Dermis microvascular lymphatic vessel endothelial cell (primary cell): ENCODE results near the gene SKOR2. TPM values are rescaled to one million over a fixed set of nuclear protein-coding genes. Genes with fewer than 3 reads are reported as not detected.

Experiments used
- DNase-seq, 2 donors: peaks; one replicate each; pipeline versions ENCODE4 v3.0.0 to v3.0.0-alpha.2; 2010; ENCODE audit warnings: low read depth in 2 of 2
- total RNA-seq: library from RNA; depleted of rRNA; stranded (reverse); fragments of >200 nt; gene quantifications from 2 replicates; pipeline ENCODE4 v1.2.1, GENCODE V29; 2014

Gene SKOR2
- total RNA-seq, result not detected in 2 replicates

DNA sequence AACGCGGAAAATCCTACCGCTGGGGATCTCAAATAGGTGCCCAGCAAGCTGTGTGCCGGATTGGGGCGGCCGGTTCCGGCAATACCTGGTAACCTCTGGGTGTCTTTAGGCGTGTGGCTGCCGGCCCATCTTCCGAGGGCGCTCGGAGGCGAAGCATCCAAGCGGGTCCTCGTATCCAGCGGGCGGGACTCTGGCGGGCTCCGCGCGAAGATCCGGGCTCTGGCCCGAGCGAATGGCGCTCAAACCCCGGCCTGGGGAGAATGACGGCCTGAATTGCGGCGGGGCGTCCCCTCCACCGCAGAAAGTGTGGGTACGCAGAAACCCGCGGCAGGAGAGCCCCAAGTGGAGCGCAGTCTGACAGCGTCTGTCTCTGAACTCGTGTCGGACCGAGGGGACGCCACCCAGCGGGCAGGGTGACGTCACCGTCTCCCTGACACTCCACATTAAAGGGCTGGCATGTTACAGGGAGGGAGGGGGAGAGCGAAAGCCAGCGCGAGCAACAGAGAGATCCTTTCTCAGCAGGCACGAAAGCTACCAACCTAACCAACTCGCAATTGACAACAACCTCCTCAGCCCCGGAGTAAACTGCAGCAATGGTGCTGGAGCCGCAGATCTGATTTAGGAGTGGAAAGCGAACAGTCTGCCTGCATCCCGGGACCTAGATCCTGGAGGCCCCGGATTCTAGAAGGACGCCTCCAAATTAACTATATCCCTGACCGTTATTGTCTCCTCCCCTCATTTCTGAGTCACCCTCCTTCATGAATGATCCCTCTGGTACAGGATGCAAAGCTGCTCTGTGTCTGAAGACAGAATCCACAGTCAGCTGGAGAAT lies at the start of gene SKOR2:
Gene SKOR2, minus strand, starts transcription at position 372 of the 832 bp plus-strand sequence. CDS start 2,477 bp downstream, outside the sequence.
- no peak for DNase-seq

DNA sequence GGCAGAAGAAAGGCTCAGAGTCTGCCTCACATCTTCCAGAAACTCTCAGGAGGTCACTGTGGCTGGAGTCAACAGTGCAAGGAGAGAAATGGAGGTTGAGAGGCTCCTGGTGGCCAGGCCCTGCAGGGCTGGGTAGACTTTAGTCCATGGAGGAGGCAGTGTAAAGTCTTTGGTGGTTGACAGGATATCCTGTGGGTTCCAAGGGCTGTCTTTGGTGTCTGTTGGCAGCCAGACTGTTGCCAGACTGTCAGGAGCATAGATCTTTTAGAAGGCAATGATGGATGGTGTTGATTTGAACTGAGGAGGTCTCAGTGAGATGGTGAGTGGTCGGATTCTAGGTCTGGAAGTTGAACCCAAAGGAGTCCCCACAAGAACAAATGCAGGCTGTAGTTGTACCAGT lies 45.0 kb upstream of the SKOR2 start:
- no peak for DNase-seq

DNA sequence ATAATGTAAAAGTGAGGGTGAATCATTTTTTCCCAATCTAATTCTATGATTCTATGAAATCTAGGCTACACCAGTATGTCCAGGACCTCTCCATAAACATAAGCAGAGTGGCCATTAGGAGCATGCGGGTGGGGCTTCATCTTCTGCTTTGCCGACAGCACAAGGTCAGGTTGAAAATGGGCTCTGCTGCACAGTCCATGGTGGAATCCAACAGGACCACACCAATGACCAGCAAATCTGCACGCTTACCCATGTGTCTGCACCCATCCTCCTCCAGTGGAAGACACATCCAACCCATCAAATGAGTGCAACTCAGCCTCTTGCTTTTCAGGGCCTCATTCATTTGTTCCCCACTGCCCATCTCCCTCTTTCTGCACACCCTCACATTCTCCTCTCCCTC lies 43.3 kb upstream of the SKOR2 start:
- no peak for DNase-seq

DNA sequence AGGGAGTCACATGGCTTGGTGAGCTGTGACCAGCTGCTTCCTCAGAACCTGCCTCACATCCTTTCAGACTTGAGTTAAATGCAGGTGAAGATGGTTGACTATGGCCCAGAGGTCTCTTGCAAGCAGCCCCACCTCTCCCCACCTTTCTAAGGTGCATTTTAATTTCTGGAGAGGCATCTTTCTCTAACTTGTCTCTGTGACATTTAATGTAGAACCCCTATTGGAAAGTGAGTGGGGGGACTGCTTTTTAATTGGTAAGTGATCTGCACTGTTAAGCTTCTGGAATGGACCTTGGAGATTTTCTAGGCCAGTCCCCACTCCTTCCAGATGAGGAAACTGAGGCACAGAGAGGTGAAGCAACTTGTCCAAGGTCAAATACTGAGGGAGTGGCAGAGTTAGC lies 37.3 kb upstream of the SKOR2 start:
- no peak for DNase-seq

DNA sequence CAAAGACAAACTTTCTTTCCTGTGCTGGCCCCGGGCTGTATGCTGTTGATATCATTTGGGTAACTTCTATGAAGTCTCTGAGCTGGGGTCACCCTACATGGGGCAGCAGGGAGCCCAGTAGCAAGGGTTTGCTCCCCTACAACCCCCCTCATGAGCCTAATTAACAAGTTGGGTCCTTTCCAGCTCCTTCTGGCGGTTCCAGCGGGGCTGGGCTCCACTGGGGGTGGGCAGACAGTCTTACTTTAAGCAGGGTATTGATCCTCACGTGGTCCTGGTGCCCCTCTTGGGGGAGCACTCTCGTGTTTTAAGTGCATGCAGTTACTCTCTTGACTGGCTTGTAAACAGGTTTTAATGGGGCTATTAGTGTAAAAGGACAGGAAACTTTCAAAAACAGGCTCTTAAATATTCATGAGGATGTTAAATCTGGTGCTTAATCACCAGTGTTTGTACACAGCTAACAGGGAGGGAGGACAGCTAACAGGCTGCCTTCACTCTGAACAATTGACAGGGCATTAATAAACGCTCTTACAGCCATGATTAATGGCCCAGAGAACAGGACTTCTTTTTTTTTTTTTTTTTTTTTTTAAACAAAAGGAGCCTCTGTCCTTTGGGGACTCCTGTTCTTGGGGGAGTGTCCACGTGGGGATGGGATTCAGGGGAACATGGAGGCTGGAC lies 36.6 kb upstream of the SKOR2 start:
- DNase-seq, result no peak

DNA sequence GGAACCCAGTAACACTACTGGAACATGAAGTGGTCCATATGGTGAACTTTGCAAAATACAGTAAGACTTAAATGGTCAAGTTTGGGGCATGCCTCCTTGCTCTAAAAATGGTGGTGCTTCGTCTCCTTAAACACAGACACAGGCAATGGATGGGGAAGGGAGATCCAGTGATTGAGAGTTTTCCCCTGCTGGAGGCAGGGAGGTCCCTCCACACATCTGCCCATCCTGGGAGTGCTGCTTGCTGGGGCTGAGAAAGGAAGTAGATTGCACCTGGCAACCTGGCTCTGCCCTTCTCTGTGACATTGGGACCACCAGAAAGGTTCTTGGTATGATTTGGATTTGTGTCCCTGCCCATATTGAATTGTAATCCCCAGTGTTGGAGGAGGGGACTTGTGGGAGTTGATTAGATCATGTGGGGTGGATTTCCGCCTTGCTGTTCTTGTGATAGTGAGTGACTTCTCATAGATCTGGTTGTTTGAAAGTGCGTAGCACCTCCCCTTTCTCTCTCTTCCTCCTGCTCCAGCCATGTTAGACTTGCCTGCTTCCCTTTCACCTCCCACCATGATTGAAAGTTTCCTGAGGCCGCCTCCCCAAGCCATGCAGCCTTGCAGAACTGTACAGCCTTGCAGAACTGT lies 35.4 kb upstream of the SKOR2 start:
- DNase-seq, result no peak

DNA sequence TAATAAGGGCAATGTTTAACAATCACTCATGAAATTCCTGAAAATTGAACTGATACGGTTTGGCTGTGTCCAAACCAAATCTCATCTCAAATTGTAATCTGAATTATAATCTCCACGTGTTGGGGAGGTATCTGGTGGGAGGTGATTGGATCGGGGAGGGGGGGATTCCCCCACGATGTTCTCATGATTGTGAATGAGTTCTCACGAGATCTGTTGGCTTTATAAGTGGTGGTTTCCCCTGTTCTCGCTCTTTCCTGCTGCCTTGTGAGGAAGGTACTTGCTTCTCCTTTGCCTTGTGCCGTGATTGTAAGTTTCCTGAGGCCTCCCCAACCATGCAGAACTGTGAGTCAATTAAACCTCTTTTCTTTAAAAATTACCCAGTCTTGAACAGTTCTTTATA lies 34.0 kb upstream of the SKOR2 start:
- no peak for DNase-seq

- no peak for DNase-seq
Observed at GRCh38 chr18:47284721-47285395, 33.4 kb upstream of the SKOR2 start.

DNA sequence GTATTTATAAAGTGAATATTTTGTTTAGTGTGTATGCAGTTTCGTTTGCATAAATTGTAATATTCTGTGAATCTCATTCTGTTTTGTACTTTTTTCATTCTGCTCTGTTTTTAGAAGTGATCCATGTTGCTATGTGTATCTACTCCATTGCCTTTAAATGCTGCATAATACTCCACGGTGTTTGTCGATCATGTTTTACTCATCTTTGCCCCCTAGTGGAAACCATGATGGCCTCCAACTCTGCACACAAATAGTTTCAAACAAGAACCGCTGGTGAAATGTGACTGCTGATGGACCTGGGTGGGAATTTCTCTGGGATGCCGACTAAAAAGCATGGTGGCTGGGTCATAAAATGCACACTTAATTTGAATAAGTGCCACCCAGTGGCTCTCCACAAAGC lies 32.0 kb upstream of the SKOR2 start:
- DNase-seq, result peak; percentile 25 to 45

DNA sequence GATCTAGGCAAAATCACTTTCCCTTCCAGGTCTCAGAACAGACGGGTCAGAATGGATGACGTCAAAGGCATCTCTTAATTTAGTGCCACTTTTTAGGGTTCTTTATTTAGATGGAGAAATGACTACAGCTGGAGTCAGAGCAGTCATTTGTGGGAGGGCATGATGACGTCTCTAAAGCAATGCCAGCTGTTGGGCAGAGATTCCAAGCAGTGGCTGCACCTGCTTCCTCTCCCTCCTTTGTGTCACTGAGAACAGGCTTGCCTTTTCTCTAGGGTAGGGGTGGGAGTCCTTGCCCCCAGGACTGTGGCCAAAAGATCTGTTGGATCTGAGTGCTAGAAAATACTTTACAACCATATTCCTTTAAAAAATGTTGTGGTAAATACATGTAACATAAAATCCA lies 28.7 kb upstream of the SKOR2 start:
- DNase-seq, result no peak

DNA sequence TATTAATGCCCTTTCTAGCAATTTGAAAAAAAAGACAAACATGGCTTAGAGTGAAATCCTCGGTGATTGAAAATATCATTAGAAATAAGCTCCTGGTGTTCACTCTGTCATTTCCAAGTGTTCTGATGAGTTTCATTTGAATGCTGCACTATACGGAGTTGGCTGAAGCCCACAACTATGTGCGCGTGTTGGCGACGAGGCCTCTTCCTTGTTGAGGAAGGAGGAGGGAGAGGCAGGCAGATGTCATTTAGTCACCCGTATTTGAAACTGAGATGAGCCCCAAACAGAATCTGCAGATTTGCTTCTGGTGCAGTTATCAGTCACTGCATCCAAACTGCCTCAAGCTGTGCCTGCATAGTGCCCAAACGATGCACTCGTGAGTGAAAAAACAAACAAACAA lies 23.5 kb upstream of the SKOR2 start:
- no peak for DNase-seq

DNA sequence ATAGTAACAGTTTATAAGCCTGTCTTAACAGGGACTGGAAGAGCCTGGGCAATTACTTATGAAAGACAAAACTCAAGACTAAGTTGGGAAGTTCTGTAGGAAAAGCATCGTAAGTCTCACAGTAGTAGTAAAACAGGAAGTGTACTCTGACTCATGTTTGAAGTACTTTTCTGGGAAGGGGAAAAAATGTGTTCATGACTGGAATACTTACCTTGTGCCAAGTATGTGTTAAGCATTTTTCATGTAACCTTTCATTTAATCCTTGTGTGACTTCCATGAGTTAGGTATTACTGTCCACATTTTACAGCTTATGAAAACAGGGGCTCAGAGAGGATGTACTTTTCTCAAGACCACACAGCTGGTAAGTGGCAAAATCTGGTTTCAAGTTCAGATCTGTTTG lies 13.7 kb upstream of the SKOR2 start:
- peak; percentile 16 to 47 for DNase-seq

DNA sequence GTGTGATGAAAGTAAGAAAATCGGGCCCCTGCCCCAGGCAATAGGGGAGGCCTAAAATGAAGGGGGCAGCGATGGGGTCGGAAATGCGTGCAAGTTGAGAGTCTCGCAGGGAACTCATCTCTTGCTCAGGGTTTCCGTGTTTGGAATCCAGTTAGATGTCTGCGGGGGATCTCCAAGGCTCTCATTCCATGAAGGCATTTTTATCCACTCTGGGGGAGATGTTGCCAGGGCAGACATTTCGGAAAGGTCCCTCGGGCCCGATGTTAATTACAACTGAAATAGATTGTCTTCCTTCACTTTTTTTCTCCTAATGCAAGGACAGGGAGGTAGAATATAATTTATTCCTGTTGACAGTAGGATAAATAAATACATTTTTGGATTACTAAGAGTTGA lies 12.8 kb upstream of the SKOR2 start:
- DNase-seq, result no peak

- no peak for DNase-seq
Observed at GRCh38 chr18:47263430-47264307, 12.2 kb upstream of the SKOR2 start.

DNA sequence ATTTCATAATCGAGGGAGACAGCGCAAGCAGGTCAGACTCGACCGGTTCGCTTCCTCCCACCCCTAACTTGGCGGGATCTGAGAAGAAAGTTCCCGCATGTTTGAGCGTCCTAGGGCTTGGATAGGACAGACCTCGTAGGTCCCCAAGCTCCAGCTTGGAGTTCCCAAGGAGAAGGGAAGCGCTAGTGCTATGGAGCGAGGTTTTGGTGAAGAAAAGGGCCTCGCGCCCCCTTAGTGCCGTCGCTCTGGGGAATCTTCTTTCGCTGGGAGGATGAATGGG lies 11.6 kb upstream of the SKOR2 start:
- no peak for DNase-seq

DNA sequence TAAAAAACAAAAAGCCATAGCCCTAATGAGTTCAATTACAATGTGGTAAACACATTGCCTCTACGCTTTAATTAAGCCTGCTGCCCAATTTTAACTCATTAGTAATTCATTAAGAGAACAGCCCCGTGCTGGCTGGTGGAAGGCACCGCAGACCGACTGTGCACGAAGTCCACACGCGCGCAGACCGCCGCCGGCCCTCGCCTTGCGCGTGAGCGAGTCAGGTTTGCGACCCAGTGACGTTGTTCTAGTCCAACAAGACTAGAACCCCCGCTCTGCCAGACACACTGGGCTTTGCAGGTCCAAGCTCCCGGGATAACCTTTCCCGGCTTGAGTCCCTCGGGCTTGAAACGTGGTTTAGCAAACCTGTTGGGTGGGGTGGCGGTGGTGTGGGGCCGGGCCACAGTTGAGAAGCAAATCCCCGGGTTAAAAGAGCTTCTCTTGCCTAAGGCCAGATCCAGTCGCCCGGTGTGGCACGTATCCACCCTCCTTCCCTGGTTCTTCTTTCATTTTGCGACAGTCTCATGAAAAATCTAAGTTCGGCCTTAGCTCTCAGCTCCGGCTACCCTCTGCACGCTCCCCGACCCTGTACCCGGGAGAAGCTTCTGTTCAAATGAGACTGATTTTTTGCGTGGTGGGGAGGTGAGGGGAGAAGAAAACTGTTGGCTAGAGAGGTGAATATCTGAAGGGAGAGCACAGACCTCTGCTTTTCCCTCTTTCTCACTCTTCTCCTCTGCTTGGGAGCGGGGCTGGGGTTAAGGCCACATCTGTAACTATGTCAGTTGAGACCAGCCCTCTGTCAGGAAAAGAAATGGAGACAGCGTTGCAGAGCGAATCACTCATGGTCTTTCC lies 11.1 kb upstream of the SKOR2 start:
- DNase-seq, result no peak

- DNase-seq, result no peak
Observed at GRCh38 chr18:47261902-47262300, 10.4 kb upstream of the SKOR2 start.

DNA sequence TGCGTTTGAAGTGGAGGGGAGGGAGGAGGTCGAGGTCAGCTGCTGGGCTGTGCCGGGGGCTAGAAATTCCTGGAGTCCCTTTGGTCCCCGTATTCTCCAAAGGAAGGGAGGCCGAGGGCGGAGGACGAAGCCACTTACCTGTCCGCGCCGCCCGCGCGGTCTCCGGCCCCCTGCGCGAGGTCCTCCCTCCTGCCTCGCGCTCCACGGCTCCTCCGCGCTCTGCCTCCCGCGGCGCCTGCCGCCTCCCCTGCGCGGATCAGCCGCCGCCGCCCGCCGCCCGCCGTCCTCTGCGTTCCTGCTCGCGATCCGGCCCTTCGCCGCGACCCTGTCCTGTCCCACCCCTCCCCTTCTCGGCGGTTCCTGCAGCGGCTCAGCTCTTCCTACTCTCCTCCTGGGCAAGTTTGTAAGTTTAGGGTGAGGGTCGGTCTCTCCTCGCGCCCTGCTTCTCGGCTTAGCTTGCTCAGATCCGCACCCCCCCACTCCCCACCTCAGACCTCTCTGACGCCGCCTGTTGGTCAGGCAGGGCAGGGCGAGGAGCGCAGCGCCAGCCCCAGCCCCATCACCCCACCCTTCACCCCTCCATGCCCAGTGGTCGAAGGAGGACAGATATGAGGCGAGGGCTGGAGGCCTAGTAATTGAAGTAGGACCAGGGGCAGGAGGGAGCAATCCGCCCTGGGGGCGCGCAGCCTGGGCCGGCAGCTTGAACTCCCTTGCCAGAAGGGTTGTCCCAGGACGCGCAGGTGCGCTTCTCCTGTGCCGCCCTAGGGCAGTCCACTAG lies 9.7 kb upstream of the SKOR2 start:
- DNase-seq, result no peak

DNA sequence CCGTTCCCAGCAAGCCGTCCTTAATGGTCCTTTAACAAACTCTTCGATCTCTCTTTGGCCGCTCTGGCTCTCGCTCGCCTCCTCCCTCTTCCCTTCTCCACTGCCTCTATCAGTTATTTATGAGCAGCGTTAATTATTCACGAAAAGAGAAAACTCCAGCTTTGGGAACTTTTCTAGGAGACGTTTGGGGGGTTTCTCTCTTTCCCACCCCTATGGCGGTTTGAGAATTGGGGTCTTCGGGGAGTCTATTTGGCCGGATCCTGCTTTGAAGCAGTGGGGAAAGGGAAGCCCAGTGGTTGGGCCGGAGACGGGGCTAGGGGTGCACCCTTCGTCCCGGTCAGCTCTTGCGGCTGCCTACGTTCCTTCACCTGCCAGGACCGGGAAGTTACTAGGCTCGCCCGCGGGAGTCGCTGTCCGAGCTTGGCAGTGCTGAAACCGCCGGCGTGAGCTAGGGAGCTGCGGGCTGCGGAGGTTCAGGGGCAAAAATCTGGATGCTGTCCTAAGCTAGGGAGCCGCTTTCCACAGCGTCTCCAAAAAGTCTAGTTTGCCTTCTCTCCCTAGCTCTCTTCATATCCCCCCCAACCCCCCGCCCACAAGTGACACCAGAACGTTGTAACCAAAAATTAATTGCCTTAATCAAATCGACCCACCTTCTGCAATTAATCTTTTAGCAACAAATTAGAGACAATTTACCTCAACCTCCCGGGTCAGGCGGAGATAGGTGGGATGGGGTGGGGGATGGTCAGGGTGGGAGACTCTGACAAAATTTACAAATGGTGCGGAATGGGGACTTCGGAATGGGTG lies 8.9 kb upstream of the SKOR2 start:
- peak; percentile 9 to 56 for DNase-seq
